GM12878 (cell line): ENCODE results near the gene TCERG1L. TPM values are rescaled to one million over a fixed set of nuclear protein-coding genes. Genes with fewer than 3 reads are reported as not detected.

ENCODE experiments used
- ATAC-seq: fragments of 200-7000 bp; cut with Tn5 transposase; 3 replicates; pipeline ENCODE4 v1.9.1; 2020; ENCODE audit warnings: mild to moderate bottlenecking, moderate library complexity
- BruUV-seq: library from RNA; stranded (reverse); fragments of 400-500 nt; replicated peaks from 2 replicates; lab custom pipeline; 2021; lab: Mats Ljungman, UMichigan
- CTCF ChIA-PET: fragments of 300-600 bp; sonication (Branson Sonifier 250); formaldehyde crosslinking; extraction: SDS; loops from one replicate; lab custom pipeline; 2021; ENCODE audit warnings: inconsistent platforms; lab: Yijun Ruan, JAX
- POLR2A ChIA-PET: fragments of 350-600 bp; formaldehyde crosslinking; extraction: SDS; loops from one replicate; lab custom pipeline; 2021; ENCODE audit warnings: inconsistent platforms; lab: Charles Lee
- RAD21 ChIA-PET: fragments of 300-600 bp; sonication (Branson Sonifier 250); formaldehyde crosslinking; loops from one replicate; lab custom pipeline; 2023; ENCODE audit warnings: antibody characterized with exemption; ENCODE audit not compliant: unreplicated experiment; lab: Charles Lee
- SMC1A ChIA-PET: fragments of 300-600 bp; sonication (Branson Sonifier 250); formaldehyde crosslinking; loops from one replicate; lab custom pipeline; 2023; ENCODE audit not compliant: unreplicated experiment, uncharacterized antibody; lab: Charles Lee
- DNase-seq: peaks from one replicate; pipeline ENCODE4 v3.0.0-alpha.2; 2011; ENCODE audit warnings: low read depth, low spot score
- FAIRE-seq: peaks from 3 replicates; lab custom pipeline; 2011; peaks lifted over from hg19 to GRCh38; lab: Jason Lieb, UNC
- H2AFZ ChIP-seq: 2 replicates; pipeline ENCODE4 v1.6.0; 2011; ENCODE audit warnings: low read depth, low read length, control low read depth; ENCODE audit not compliant: control insufficient read depth
- H3K27ac ChIP-seq: 2 replicates; pipeline ENCODE4 v1.5.1; 2011; ENCODE audit warnings: control low read depth; ENCODE audit not compliant: control insufficient read depth, insufficient read depth
- H3K27me3 ChIP-seq, 2 experiments: replicated peaks in 1 of 2; 2 replicates each; pipeline versions ENCODE4 v1.6.0 to v1.6.1; 2011; ENCODE audit warnings: low read length in 1 of 2; ENCODE audit not compliant: control insufficient read depth in 2 of 2, insufficient read depth in 2 of 2
- H3K36me3 ChIP-seq, 2 experiments: 2 replicates each; pipeline ENCODE4 v1.5.1; 2011; ENCODE audit warnings: low read length in 1 of 2; ENCODE audit not compliant: control insufficient read depth in 2 of 2, insufficient read depth in 2 of 2
- H3K4me1 ChIP-seq: 2 replicates; pipeline ENCODE4 v1.6.1; 2011; ENCODE audit warnings: mild to moderate bottlenecking, low read length, moderate library complexity, mixed read lengths; ENCODE audit not compliant: control insufficient read depth, insufficient read depth
- H3K4me2 ChIP-seq: 2 replicates; pipeline ENCODE4 v1.6.0; 2011; ENCODE audit warnings: control low read depth; ENCODE audit not compliant: control insufficient read depth, insufficient read depth
- H3K4me3 ChIP-seq: fragments of 200-600 bp; sonication (generic); 2 replicates; pipeline ENCODE4 v1.5.1; 2016
- H3K79me2 ChIP-seq: 2 replicates; pipeline ENCODE4 v1.6.0; 2011; ENCODE audit warnings: low read length; ENCODE audit not compliant: control insufficient read depth, insufficient read depth
- H3K9ac ChIP-seq: 2 replicates; pipeline ENCODE4 v1.8.0; 2011; ENCODE audit warnings: low read length, control low read depth, mixed read lengths; ENCODE audit not compliant: control insufficient read depth, insufficient read depth
- H3K9me3 ChIP-seq: replicated peaks from 3 replicates; pipeline ENCODE4 v1.5.1; 2011; ENCODE audit warnings: mild to moderate bottlenecking, low read length; ENCODE audit not compliant: control insufficient read depth, insufficient read depth
- H4K20me1 ChIP-seq: 2 replicates; pipeline ENCODE4 v1.6.0; 2011; ENCODE audit not compliant: control insufficient read depth, insufficient read depth
- GABPA ChIP-seq: IDR thresholded peaks from 2 replicates; pipeline ENCODE4 v1.6.1; 2014; ENCODE audit warnings: antibody characterized with exemption, low read depth, mild to moderate bottlenecking, inconsistent platforms
- JUNB ChIP-seq: IDR thresholded peaks from 2 replicates; pipeline ENCODE4 v1.6.1; 2016; ENCODE audit warnings: antibody characterized with exemption, mild to moderate bottlenecking
- PAX8 ChIP-seq: fragments of 450-650 bp; IDR thresholded peaks from 2 replicates; pipeline ENCODE4 v1.6.1; 2017; ENCODE audit warnings: mild to moderate bottlenecking, moderate library complexity
- RAD51 ChIP-seq: fragments of 450-650 bp; IDR thresholded peaks from 2 replicates; pipeline ENCODE4 v1.6.1; 2016; ENCODE audit warnings: moderate library complexity, mild to moderate bottlenecking, inconsistent platforms
- SREBF2 ChIP-seq: IDR thresholded peaks from 2 replicates; pipeline ENCODE4 v1.6.1; 2012; ENCODE audit warnings: mild to moderate bottlenecking, low read length
- ZNF24 ChIP-seq: fragments of 450-650 bp; IDR thresholded peaks from 2 replicates; pipeline ENCODE4 v1.6.1; 2017; ENCODE audit warnings: antibody characterized with exemption, mild to moderate bottlenecking
- WGBS: methylation state at CpG from one replicate; pipeline ENCODE4 v1.1.6; 2016; ENCODE audit warnings: low lambda C conversion rate; ENCODE audit not compliant: insufficient replicate concordance, insufficient coverage; ENCODE audit errors: missing lambda C conversion rate; 5-methylcytosine and 5-hydroxymethylcytosine counted together
- in situ Hi-C: fragments of 300-500 bp; cut with MboI; formaldehyde crosslinking; loops from 9 replicates; pipeline ENCODE4 v1.14.3; 2018; ENCODE audit warnings: mixed read lengths
- intact Hi-C: fragments of 100-400 bp; cut with micrococcal nuclease; formaldehyde crosslinking; loops from one replicate; pipeline ENCODE4 v1.14.2; 2022; ENCODE audit not compliant: unreplicated experiment
- polyA plus RNA-seq, 11 experiments: library from polyadenylated mRNA; depleted of rRNA in 4 of 11; unstranded in 6 of 11; stranded (reverse) in 5 of 11; fragments of >200 nt; fragmentation: Nextera tagmentation in 4 of 11; fragmentation: Illumina TruSeq in 1 of 11; extraction: Ambion mirVana in 4 of 11; extraction: Trizol in 1 of 11; gene quantifications; 1 replicate in 1 of 11; 2 replicates in 10 of 11; pipeline versions ENCODE4 v1.2.1 to v1.2.3, GENCODE V29; 2011 to 2016; ENCODE audit warnings: inconsistent platforms in 2 of 11, missing spikeins in 2 of 11, low read depth in 1 of 11
- total RNA-seq, 4 experiments: library from RNA; depleted of rRNA in 3 of 4; stranded (reverse); fragments of >200 nt in 3 of 4; fragmentation: Illumina TruSeq in 1 of 4; extraction: Trizol in 1 of 4; gene quantifications; 2 replicates each; pipeline versions ENCODE4 v1.2.1 to v1.2.3, GENCODE V29; 2013 to 2021
- TF ChIP-seq, protein P1 (sequence below): IDR thresholded peaks from 2 replicates; pipeline ENCODE4 v1.6.1; 2012; ENCODE audit warnings: low read depth, low read length, improper control_type of control experiment
- TF ChIP-seq, protein P2 (sequence below): IDR thresholded peaks from 2 replicates; pipeline ENCODE4 v1.6.1; 2011; ENCODE audit warnings: mild to moderate bottlenecking, low read depth, low read length, moderate library complexity; ENCODE audit not compliant: insufficient replicate concordance
- TF ChIP-seq, protein P3 (sequence below): fragments of 450-650 bp; IDR thresholded peaks from 2 replicates; pipeline ENCODE4 v1.6.1; 2017; ENCODE audit warnings: mild to moderate bottlenecking, moderate library complexity

The TCERG1L gene
- total and polyA plus RNA-seq, 10 of the 15 experiments (the other 5 are each of a cell fraction or from before 2014, with no cell fraction given) = not detected

DNA sequence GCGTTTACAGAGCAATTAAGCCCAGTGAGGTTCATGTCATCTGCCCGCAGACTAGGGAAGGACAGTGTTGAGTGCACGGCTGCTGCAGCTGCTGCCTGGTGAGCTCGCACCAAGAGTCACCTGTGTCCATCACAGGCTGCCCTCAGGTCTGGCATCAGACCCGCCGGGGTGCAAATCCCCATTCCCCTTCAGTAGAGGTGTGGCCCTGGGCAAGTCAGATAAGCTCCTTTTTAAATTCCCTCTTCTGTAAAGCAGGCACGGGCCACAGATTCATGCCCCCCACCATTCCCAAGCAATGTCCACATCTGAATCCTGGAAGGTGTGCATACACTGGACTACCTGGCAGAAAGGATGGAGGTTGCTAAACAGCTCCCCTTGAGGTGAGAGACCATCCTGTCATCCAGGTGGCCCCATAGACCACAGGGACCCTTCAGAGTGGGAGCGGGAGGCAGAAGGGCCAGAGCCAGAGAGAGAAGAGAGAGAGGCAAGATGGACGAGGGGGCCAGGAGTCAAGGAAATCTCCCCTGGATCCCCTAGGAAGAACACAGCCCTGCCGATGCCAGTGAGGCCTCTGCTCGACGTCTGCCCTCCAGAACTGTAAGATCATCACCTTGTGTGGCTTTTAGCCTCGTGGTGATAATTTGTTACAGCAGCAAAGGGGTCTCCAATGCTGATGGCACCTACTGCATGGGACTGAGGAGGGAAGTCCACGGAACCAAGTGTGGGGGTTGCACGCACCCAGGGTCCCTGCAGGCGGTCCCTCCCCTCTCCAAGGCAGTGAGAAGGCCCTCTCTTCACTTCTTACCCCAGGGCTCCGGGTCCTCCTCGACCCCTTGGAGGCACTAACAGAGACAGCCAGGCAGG, 168.8 kb downstream of the TCERG1L start:
- BruUV-seq = no TSS peak
- POLR2A ChIA-PET = no interaction called here
- Histone ChIP-seq H3K9me3 (no peaks in the 10 kb centered on the region; the same call in 2 of the 3 replicates), H3K9ac (no peak overlapping the region), H3K79me2 (no peaks in the 10 kb centered on the region), H3K4me2 (no peak overlapping the region), H2AFZ (no peak overlapping the region), H3K4me1 (no peaks in the 10 kb centered on the region), H3K4me3 (no peak overlapping the region), H3K27ac (no peak overlapping the region), H4K20me1 (no peaks in the 10 kb centered on the region), H3K27me3 (no peaks in the 10 kb centered on the region), H3K36me3 (no peaks in the 10 kb centered on the region)
- RAD21 ChIA-PET = no interaction called here
- SMC1A ChIA-PET = no interaction called here
- DNase-seq (no peak), ATAC-seq (no peak), FAIRE-seq (no peak)
- intact Hi-C loops = no loop called here
- in situ Hi-C loops = no loop called here
- CTCF ChIA-PET = no interaction called here
- TF ChIP-seq, protein P1, sequence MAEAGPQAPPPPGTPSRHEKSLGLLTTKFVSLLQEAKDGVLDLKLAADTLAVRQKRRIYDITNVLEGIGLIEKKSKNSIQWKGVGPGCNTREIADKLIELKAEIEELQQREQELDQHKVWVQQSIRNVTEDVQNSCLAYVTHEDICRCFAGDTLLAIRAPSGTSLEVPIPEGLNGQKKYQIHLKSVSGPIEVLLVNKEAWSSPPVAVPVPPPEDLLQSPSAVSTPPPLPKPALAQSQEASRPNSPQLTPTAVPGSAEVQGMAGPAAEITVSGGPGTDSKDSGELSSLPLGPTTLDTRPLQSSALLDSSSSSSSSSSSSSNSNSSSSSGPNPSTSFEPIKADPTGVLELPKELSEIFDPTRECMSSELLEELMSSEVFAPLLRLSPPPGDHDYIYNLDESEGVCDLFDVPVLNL = no peak
- TF ChIP-seq GABPA (no peak), JUNB (no peak), RAD51 (no peak), ZNF24 (no peak), PAX8 (no peak), SREBF2 (no peak)
- TF ChIP-seq, protein P2, sequence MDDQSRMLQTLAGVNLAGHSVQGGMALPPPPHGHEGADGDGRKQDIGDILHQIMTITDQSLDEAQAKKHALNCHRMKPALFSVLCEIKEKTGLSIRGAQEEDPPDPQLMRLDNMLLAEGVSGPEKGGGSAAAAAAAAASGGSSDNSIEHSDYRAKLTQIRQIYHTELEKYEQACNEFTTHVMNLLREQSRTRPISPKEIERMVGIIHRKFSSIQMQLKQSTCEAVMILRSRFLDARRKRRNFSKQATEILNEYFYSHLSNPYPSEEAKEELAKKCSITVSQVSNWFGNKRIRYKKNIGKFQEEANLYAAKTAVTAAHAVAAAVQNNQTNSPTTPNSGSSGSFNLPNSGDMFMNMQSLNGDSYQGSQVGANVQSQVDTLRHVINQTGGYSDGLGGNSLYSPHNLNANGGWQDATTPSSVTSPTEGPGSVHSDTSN = no peak
- TF ChIP-seq, protein P3, sequence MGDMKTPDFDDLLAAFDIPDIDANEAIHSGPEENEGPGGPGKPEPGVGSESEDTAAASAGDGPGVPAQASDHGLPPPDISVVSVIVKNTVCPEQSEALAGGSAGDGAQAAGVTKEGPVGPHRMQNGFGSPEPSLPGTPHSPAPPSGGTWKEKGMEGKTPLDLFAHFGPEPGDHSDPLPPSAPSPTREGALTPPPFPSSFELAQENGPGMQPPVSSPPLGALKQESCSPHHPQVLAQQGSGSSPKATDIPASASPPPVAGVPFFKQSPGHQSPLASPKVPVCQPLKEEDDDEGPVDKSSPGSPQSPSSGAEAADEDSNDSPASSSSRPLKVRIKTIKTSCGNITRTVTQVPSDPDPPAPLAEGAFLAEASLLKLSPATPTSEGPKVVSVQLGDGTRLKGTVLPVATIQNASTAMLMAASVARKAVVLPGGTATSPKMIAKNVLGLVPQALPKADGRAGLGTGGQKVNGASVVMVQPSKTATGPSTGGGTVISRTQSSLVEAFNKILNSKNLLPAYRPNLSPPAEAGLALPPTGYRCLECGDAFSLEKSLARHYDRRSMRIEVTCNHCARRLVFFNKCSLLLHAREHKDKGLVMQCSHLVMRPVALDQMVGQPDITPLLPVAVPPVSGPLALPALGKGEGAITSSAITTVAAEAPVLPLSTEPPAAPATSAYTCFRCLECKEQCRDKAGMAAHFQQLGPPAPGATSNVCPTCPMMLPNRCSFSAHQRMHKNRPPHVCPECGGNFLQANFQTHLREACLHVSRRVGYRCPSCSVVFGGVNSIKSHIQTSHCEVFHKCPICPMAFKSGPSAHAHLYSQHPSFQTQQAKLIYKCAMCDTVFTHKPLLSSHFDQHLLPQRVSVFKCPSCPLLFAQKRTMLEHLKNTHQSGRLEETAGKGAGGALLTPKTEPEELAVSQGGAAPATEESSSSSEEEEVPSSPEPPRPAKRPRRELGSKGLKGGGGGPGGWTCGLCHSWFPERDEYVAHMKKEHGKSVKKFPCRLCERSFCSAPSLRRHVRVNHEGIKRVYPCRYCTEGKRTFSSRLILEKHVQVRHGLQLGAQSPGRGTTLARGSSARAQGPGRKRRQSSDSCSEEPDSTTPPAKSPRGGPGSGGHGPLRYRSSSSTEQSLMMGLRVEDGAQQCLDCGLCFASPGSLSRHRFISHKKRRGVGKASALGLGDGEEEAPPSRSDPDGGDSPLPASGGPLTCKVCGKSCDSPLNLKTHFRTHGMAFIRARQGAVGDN = no peak
- 21% methylated on average over 18 of the region's 18 CpGs for WGBS
